Transverse colon (tissue), 4 donors: Measurements from ENCODE around the gene CXCL1. TPM values are rescaled to one million over a fixed set of nuclear protein-coding genes. Genes with fewer than 3 reads are reported as not detected.

ENCODE experiments used
- DNase-seq: peaks from one replicate; pipeline ENCODE4 v3.0.0-alpha.2; 2019
- H3K27ac ChIP-seq, 4 donors: fragments of 200-600 bp; sonication (generic); 2 replicates each; pipeline ENCODE4 v1.5.1; 2016 to 2018; ENCODE audit warnings: inconsistent platforms in 4 of 4
- H3K27me3 ChIP-seq: fragments of 200-600 bp; sonication (generic); 2 replicates; pipeline ENCODE4 v1.5.1; 2017; ENCODE audit warnings: inconsistent platforms
- H3K36me3 ChIP-seq, 4 donors: fragments of 200-600 bp; sonication (generic); 2 replicates each; pipeline ENCODE4 v1.5.1; 2017 to 2019; ENCODE audit warnings: inconsistent platforms in 4 of 4
- H3K4me1 ChIP-seq, 4 donors: fragments of 200-600 bp; sonication (generic); 2 replicates each; pipeline ENCODE4 v1.5.1; 2017 to 2020; ENCODE audit warnings: inconsistent platforms in 4 of 4
- H3K4me3 ChIP-seq, 4 donors: fragments of 200-600 bp; sonication (generic); 1 replicate in 1 of 4; 2 replicates in 3 of 4; pipeline versions ENCODE4 v1.5.1 to v1.6.1; 2017 to 2019; ENCODE audit warnings: inconsistent platforms in 4 of 4
- H3K9me3 ChIP-seq, 2 donors: fragments of 200-600 bp; sonication (generic); 2 replicates each; pipeline ENCODE4 v1.5.1; 2017 to 2019; ENCODE audit warnings: inconsistent platforms in 2 of 2
- CTCF ChIP-seq, 5 experiments: fragments of 200-600 bp in 3 of 5; fragments of 450-650 bp in 2 of 5; sonication (generic) in 3 of 5; IDR thresholded peaks; 1 replicate in 2 of 5; 2 replicates in 3 of 5; pipeline ENCODE4 v1.5.1; 2016 to 2017; ENCODE audit warnings: antibody characterized with exemption in 5 of 5, inconsistent platforms in 3 of 5, mild to moderate bottlenecking in 2 of 5, moderate library complexity in 1 of 5
- EP300 ChIP-seq: sonication (generic); formaldehyde crosslinking; IDR thresholded peaks from one replicate; pipeline ENCODE4 v1.6.1; 2017; ENCODE audit warnings: antibody characterized with exemption, low read depth
- POLR2A ChIP-seq: fragments of 450-650 bp; IDR thresholded peaks from one replicate; pipeline ENCODE4 v1.6.1; 2016; ENCODE audit warnings: antibody characterized with exemption, mild to moderate bottlenecking, moderate library complexity
- POLR2AphosphoS5 ChIP-seq, 3 donors: sonication (generic); formaldehyde crosslinking; IDR thresholded peaks; one replicate each; pipeline ENCODE4 v1.6.1; 2016; ENCODE audit warnings: antibody characterized with exemption in 3 of 3
- WGBS, 2 donors: methylation state at CpG; one replicate each; pipeline ENCODE4 v1.1.5; 2018; ENCODE audit warnings: low coverage in 1 of 2; 5-methylcytosine and 5-hydroxymethylcytosine counted together
- in situ Hi-C, 4 donors: fragments of 200-750 bp; cut with MboI; loops; one replicate each; pipeline versions ENCODE4 v1.15.0 to v1.15.1; 2017; ENCODE audit warnings: low sequenced_read_pairs in 3 of 4, low pct_ligation_motif_present in 1 of 4, low pct_unique_long_range_greater_than_20kb in 1 of 4
- intact Hi-C: fragments of 100-400 bp; cut with DNase I; formaldehyde crosslinking; loops from one replicate; pipeline ENCODE4 v1.15.1; 2023; ENCODE audit warnings: low total_unique reads
- total RNA-seq, 4 donors: library from RNA; depleted of rRNA; stranded (reverse); fragments of >200 nt; gene quantifications; one replicate each; pipeline ENCODE4 v1.1.0, GENCODE V29; 2016

CXCL1 gene
- total RNA-seq, 4 donors from 2014 or later, result 1.00 to 36.3 (median 15.4) TPM

GRCh38 chr4:73867783-73868182, 1.4 kb upstream of the CXCL1 start:
- TF ChIP-seq CTCF (IDR thresholded peaks at IDR 0.05), result peak in 4 of 5 experiments; percentile 24 to 53 (median 36)
- TF ChIP-seq POLR2A, result no peak
- no peak for TF ChIP-seq EP300
- TF ChIP-seq POLR2AphosphoS5 (IDR thresholded peaks at IDR 0.05), result no peak
- Histone ChIP-seq H3K27me3 (peaks cover 12% of the 10 kb centered on the region), H3K27ac (peak overlapping the region; percentile 70 to 82 (median 76)), H3K9me3 (no peaks in the 10 kb centered on the region), H3K4me3 (no peak overlapping the region), H3K4me1 (peaks cover 0 to 19% (median 0%) of the 10 kb centered on the region in 4 donors), H3K36me3 (no peaks in the 10 kb centered on the region)
- 52 to 80% methylated on average over 2 to 3 of the region's 3 CpGs for WGBS, 2 donors
- intact Hi-C loops, result no loop called here
- in situ Hi-C loops, result loop anchor here in 1 of 4 donors (25.0 kb wide), 1 partner anchor 270 kb away; no protein-coding TSS in a partner anchor
- peak; percentile 51 for DNase-seq

- peak overlapping the region; percentile 70 to 82 (median 76) for H3K27ac ChIP-seq
- in situ Hi-C loops, result loop anchor here in 1 of 4 donors (25.0 kb wide), 1 partner anchor 269 kb away; no protein-coding TSS in a partner anchor
- TF ChIP-seq POLR2AphosphoS5 (IDR thresholded peaks at IDR 0.05) (no peak), CTCF (IDR thresholded peaks at IDR 0.05) (no peak), EP300 (no peak), POLR2A (no peak)
- intact Hi-C loops, result no loop called here
- no peak for DNase-seq
- H3K4me1 ChIP-seq, result peaks cover 0 to 19% (median 0%) of the 10 kb centered on the region in 4 donors
- H3K4me3 ChIP-seq, result peak overlapping the region; percentile 47 to 77 (median 56)
- peaks cover 12% of the 10 kb centered on the region for H3K27me3 ChIP-seq
- no peaks in the 10 kb centered on the region for H3K36me3 ChIP-seq
- H3K9me3 ChIP-seq, result no peaks in the 10 kb centered on the region
- 25 to 29% methylated on average over 6 to 16 of the region's 16 CpGs for WGBS, 2 donors
Observed at GRCh38 chr4:73868206-73869129, 725 bp upstream of the CXCL1 start.

DNA sequence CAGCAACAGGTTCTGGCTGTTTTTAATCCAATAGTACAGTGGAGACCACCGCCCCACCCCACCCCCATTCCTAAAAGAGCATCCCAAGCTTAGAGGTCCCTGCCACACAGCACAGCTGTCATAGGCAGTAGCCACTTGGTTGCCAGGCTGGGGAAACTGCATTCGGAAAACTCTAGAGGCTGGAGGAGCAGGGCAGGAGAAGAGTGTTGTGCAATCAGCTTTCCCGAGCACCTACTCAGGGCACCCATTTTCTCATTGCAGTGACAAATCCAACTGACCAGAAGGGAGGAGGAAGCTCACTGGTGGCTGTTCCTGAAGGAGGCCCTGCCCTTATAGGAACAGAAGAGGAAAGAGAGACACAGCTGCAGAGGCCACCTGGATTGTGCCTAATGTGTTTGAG, 1.1 kb downstream of the CXCL1 start:
- H3K4me3 ChIP-seq, result peak overlapping the region in 2 of 4 donors; percentile 64 to 77
- peak overlapping the region; percentile 70 to 82 (median 76) for H3K27ac ChIP-seq

More for the DNA sequence above, 1.1 kb downstream of the CXCL1 start:
- DNase-seq, result peak; percentile 44
- WGBS, 2 donors, result 25 to 54% methylated on average over 2 to 3 of the region's 3 CpGs
- Histone ChIP-seq H3K36me3 (no peaks in the 10 kb centered on the region), H3K4me1 (peaks cover 0 to 19% (median 0%) of the 10 kb centered on the region in 4 donors), H3K9me3 (no peaks in the 10 kb centered on the region), H3K27me3 (peaks cover 12% of the 10 kb centered on the region)
- TF ChIP-seq CTCF (IDR thresholded peaks at IDR 0.05), result no peak
- no peak for TF ChIP-seq POLR2A
- TF ChIP-seq EP300, result no peak
- no peak for TF ChIP-seq POLR2AphosphoS5 (IDR thresholded peaks at IDR 0.05)
- intact Hi-C loops, result no loop called here
- in situ Hi-C loops, result loop anchor here in 1 of 4 donors (25.0 kb wide), 1 partner anchor 267 kb away; no protein-coding TSS in a partner anchor
